ENCODE measurements around the gene DENND6A. TPM values are rescaled to one million over a fixed set of nuclear protein-coding genes. Genes with fewer than 3 reads are reported as not detected.
"Not testable (repeated sequence)": the region's sequence is repeated elsewhere in the genome, so short reads cannot be mapped to it uniquely, and the experiment has no call there.

The DENND6A gene
- total RNA-seq, 1 donor, result 136 TPM

DNA sequence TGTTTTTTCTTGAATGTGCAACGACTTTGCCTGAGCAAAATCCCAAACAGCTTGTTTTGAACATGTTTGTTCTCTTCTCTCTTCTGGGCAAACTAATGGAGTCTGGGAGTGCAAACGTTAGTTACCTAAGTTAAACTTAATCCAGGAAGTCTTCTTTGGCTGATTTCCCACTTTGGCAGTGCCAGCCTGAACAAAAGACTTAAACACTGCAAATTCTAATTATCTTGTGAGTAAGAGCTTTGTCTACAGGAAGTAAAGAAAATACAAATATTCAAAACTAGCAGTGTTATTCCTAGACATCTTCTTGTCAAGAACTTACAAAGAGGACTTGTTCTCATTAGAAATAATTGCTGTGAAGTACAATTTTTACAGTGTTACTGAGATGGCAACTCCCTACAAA, 16.7 kb upstream of the DENND6A start:
- H3K4me1 ChIP-seq (ENCODE audit: insufficient read depth, low read length), result no peaks in the 10 kb centered on the region
- no peaks in the 10 kb centered on the region for H3K9me3 ChIP-seq (ENCODE audit: low read depth, low read length)
- no peaks in the 10 kb centered on the region for H3K27me3 ChIP-seq (ENCODE audit: insufficient read depth, low read length)
- H3K4me3 ChIP-seq (ENCODE audit: low read length), result no peak overlapping the region

DNA sequence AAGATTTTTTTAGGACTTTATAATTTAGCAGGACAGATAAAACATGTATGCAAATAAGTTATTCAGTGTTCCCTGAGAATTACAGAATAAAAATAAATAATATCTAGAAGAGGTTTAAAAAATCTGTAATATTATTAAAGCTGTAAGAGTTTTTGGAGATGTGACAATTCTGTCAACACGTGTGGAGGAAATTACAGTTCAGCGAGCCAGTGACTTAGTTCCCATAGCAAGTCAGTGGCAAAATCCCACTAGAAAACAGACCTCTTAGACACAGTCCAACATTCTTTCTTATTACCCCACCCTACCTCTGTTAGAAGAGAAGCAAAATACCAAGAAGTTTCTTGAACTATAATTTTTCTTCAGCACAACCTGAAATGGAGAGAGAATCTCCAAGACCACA, 16.2 kb upstream of the DENND6A start:
- no peaks in the 10 kb centered on the region for H3K27me3 ChIP-seq (ENCODE audit: insufficient read depth, low read length)

DNA sequence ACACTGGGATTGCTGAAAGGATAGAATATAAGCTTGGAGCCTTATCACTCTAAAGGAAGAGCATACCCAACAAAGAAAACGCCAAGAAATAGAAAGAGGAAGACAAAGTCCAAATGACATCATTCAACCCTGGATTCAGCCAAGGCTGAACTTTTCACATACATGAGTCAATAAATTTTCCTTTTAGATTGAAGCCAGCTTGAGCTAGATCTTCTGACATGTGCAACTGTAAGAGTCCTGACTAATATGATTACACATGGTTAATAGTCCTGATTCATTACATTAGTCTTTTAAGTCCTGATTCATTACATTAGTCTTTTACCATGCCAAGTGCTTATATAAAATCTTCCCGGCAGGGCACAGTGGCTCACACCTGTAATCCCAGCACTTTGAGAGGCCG, 13.6 kb upstream of the DENND6A start:
- no peaks in the 10 kb centered on the region for H3K27me3 ChIP-seq (ENCODE audit: insufficient read depth, low read length)
- no peaks in the 10 kb centered on the region for H3K4me1 ChIP-seq (ENCODE audit: insufficient read depth, low read length)
- H3K9me3 ChIP-seq (ENCODE audit: low read depth, low read length), result no peaks in the 10 kb centered on the region
- H3K4me3 ChIP-seq (ENCODE audit: low read length), result no peak overlapping the region

More for the DNA sequence above, 16.2 kb upstream of the DENND6A start:
- no peak overlapping the region for H3K4me3 ChIP-seq (ENCODE audit: low read length)
- no peaks in the 10 kb centered on the region for H3K4me1 ChIP-seq (ENCODE audit: insufficient read depth, low read length)
- no peaks in the 10 kb centered on the region for H3K9me3 ChIP-seq (ENCODE audit: low read depth, low read length)

DNA sequence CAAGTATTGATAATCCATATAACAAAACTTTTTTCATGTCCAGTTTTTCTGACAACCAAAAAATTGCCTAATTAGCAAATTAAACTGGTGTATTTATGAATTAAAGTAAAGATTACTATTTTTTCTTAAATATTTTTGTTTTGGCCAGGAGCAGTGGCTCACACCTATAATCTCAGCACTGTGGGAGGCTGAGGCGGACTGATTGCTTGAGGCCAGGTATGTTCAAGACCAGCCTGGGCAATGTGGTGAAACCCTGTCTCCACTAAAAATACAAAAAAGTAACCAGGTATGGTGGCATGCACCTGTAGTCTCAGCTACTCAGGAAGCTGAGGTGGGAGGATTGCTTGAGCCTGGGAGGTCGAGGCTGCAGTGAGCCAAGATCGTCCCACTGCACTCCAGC, 12.5 kb upstream of the DENND6A start:
- H3K9me3 ChIP-seq (ENCODE audit: low read depth, low read length); H3K4me3 ChIP-seq (ENCODE audit: low read length); H3K4me1 ChIP-seq (ENCODE audit: insufficient read depth, low read length); H3K27me3 ChIP-seq (ENCODE audit: insufficient read depth, low read length): not testable (repeated sequence)

DNA sequence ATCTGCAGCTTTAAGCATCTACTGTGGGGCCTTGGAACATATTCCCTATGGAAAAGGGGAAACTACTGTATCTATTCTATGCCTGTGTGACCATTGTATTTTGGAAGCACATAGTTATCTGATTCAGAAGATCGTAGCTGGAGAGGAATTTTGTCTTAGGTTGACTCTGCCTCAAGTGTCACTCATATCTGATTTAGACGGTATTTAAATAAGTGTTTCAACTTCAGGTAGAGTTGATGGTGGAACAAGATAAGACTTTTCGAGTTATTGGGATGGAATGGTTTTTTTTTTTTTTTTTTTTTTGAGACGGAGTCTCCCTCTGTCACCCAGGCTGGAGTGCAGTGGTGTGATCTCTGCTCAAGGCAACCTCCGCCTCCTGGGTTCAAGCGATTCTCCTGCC, 8.9 kb upstream of the DENND6A start:
- Histone ChIP-seq H3K4me3 (ENCODE audit: low read length) (no peak overlapping the region), H3K27me3 (ENCODE audit: insufficient read depth, low read length) (no peaks in the 10 kb centered on the region), H3K9me3 (ENCODE audit: low read depth, low read length) (no peaks in the 10 kb centered on the region), H3K4me1 (ENCODE audit: insufficient read depth, low read length) (no peaks in the 10 kb centered on the region)

DNA sequence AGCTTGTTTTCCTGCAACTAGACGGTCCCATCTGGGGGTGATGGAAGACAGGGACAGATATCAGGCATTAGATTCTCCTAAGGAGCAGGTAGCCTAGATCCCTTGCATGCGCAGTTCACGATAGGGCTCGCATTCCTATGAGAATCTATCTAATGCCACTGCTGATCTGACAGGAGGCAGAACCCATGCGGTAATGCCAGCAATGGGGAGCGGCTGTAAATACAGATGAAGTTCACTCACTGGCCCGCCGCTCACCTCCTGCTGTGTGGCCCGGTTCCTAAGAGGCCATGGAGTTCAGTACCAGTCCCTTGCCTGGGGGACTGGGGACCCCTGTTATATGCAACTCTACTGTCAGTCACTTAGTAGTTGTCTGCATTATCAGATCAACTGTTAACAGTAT, 7.9 kb upstream of the DENND6A start:
- no peaks in the 10 kb centered on the region for H3K4me1 ChIP-seq (ENCODE audit: insufficient read depth, low read length)
- no peaks in the 10 kb centered on the region for H3K27me3 ChIP-seq (ENCODE audit: insufficient read depth, low read length)
- no peak overlapping the region for H3K4me3 ChIP-seq (ENCODE audit: low read length)
- no peaks in the 10 kb centered on the region for H3K9me3 ChIP-seq (ENCODE audit: low read depth, low read length)

DNA sequence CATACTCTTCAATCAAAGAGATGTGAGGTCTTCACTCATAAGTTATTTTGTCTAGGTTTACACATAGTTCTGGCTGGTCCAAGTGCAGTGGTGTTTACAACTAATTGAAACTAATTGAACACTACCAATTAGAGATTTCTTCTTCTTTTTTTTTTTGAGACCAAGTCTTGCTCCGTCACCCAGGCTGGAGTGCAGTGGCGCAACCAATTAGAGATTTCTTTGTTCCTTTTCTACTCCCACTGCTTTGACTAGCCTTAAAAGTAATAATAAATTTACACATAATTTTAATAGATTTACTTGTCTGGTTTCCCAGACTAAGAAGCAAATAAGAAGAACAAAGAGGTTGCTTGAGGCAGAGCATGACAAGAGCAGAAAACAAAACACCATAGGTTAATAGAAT, 6.7 kb upstream of the DENND6A start:
- no peak overlapping the region for H3K4me3 ChIP-seq (ENCODE audit: low read length)
- H3K9me3 ChIP-seq (ENCODE audit: low read depth, low read length), result no peaks in the 10 kb centered on the region
- no peaks in the 10 kb centered on the region for H3K27me3 ChIP-seq (ENCODE audit: insufficient read depth, low read length)
- H3K4me1 ChIP-seq (ENCODE audit: insufficient read depth, low read length), result no peaks in the 10 kb centered on the region

DNA sequence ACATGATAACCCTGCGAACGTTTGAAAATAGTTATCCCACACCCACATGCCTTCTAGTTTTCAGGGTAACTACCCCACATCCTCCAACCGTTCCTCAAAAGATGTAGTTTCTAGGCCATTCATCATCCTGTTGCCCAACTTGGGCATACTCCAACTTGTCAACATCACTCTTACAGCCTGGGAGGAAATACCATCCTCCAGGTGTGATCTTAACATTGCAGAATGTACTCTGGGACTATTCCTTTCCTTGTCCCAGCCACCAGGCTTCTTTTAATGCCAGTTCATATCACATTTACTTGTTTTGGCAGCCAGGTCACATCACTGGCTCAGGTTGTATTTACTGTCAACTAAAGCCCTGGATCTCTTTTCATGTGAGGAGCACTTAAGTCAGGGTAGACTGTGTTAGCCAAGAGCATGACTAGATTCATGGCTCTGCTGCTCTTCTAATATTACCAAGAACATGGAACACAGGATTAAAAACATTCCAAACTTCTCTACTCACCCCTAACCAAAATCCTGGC, 4.0 kb upstream of the DENND6A start:
- no peaks in the 10 kb centered on the region for H3K27me3 ChIP-seq (ENCODE audit: insufficient read depth, low read length)

DNA sequence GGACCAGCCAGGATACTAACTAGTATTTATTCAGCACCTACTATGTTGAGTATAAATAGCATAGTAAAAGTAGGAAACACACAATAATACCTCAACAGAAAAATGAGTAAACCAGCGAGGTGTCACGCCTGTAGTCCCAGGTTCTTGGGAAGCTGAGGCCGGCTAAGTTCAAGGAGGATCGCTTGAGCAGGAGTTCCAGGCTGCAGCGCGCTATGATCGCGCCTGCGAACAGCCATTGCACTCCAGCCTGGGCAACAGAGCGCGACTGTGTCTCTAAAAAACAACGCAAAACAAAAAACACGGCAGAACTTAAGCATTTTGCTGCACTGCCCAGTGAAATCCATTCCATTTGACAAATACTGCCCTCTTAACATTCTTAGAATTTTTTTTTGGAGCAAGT, 1.3 kb upstream of the DENND6A start:
- no peaks in the 10 kb centered on the region for H3K9me3 ChIP-seq (ENCODE audit: low read depth, low read length)
- H3K4me3 ChIP-seq (ENCODE audit: low read length), result no peak overlapping the region
- H3K27me3 ChIP-seq (ENCODE audit: insufficient read depth, low read length), result no peaks in the 10 kb centered on the region
- peaks cover 32% of the 10 kb centered on the region for H3K4me1 ChIP-seq (ENCODE audit: insufficient read depth, low read length)

More for the DNA sequence above, 4.0 kb upstream of the DENND6A start:
- Histone ChIP-seq H3K4me3 (ENCODE audit: low read length) (no peak overlapping the region), H3K4me1 (ENCODE audit: insufficient read depth, low read length) (peaks cover 5% of the 10 kb centered on the region), H3K9me3 (ENCODE audit: low read depth, low read length) (no peaks in the 10 kb centered on the region)

DNA sequence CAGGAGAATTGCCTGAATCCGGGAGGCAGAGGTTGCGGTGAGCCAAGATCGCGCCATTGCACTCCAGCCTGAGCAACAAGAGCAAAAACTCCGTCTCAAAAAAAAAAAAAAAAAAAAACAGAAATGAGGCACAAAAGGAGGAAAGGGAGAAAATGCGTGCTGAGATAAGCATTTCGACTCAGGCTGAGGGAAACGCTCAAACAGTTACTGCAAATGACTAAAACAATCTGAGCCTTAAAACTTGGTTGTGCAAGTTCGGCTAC, 813 bp downstream of the DENND6A start:
- Histone ChIP-seq H3K4me1 (ENCODE audit: insufficient read depth, low read length) (peaks cover 52% of the 10 kb centered on the region), H3K4me3 (ENCODE audit: low read length) (peak overlapping the region; percentile 84)
- H3K27me3 ChIP-seq (ENCODE audit: insufficient read depth, low read length); H3K9me3 ChIP-seq (ENCODE audit: low read depth, low read length): not testable (repeated sequence)

DNA sequence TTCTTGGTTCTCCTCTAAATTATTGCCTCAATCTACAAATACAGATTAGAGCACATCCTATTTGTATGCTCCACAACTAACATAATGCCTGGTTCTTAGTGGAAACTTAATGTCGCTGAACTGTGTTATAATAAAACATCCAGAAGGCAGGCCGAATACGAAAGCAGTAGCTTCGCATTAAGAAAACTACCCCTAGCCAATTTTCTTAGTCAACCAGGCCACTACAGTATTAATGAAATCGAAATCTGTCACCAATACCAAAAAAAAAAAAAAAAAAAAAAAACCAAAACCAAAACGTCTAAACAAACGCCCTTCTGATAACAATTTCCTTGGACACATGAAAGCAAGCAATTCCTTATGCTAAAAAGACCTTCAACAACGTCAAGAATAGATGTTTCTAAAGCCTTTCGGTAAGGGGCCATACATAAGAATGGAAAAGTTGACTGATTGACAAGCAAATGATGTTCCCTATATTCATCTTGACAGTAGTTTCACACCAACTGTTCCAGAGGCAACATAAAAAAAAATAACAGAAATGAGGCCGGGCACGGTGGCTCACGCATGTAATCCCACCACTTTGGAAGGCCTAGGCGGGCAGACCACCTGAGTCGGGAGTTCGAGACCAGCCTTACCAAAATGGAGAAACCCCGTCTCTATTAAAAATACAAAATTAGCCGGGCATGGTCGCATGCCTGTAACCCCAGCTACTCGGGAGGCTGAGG, 1.3 kb downstream of the DENND6A start:
- Histone ChIP-seq H3K4me1 (ENCODE audit: insufficient read depth, low read length) (peaks cover 57% of the 10 kb centered on the region), H3K4me3 (ENCODE audit: low read length) (peak overlapping the region; percentile 84), H3K9me3 (ENCODE audit: low read depth, low read length) (no peaks in the 10 kb centered on the region), H3K27me3 (ENCODE audit: insufficient read depth, low read length) (no peaks in the 10 kb centered on the region)

DNA sequence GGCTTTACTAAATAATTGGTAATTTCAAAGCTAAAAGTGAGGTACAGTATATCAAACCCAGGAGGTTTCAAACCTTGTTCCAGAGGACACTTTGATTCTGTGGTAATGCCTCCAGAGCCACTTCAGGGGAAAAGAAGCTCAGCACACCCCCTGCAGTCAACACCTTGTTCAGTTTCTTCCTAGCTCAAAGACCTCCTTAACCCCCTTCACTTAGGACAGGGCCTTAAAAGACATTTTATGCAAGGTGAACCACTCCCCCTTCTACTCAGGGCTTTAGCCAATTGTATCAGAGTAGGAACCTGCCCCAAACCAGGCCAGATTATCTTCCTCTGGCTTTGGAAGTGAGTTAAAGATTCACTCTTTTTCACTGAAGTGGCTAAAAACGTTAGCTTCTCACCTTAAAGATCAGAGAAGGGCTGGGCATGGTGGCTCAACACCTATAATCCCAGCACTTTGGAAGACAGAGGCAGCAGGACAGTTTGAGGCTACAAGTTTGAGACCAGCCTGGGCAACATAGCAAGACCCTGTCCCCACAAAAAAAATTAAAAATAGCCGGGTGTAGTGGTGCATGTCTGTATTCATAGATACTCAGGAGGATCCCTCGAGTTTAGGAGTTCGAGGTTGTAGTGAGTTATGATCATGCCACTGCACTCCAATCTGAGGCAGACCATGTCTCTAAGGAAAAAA, 3.4 kb downstream of the DENND6A start:
- no peak overlapping the region for H3K4me3 ChIP-seq (ENCODE audit: low read length)
- H3K27me3 ChIP-seq (ENCODE audit: insufficient read depth, low read length), result no peaks in the 10 kb centered on the region
- H3K9me3 ChIP-seq (ENCODE audit: low read depth, low read length), result no peaks in the 10 kb centered on the region
- H3K4me1 ChIP-seq (ENCODE audit: insufficient read depth, low read length), result peaks cover 57% of the 10 kb centered on the region

DNA sequence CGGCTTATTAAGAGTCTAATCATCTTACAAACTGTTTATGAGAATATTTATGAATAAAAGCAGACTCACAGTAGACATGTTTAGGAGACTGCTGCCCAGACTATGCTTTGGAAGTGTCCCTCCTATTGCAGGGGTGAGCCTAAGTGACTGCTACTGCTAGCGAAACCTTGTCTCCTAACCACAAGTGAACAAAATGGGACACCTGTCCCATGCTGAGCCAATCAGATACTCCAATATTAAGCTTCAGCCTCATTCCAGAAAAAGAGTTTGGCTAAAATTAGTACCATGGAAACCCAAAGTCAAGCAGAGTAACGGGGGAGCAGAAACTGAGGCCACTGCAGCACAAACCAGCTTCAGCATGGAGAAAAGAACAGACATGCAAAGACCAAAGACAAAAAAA, 4.6 kb downstream of the DENND6A start:
- no peak overlapping the region for H3K4me3 ChIP-seq (ENCODE audit: low read length)
- no peaks in the 10 kb centered on the region for H3K9me3 ChIP-seq (ENCODE audit: low read depth, low read length)
- no peaks in the 10 kb centered on the region for H3K27me3 ChIP-seq (ENCODE audit: insufficient read depth, low read length)
- H3K4me1 ChIP-seq (ENCODE audit: insufficient read depth, low read length), result peaks cover 55% of the 10 kb centered on the region

DNA sequence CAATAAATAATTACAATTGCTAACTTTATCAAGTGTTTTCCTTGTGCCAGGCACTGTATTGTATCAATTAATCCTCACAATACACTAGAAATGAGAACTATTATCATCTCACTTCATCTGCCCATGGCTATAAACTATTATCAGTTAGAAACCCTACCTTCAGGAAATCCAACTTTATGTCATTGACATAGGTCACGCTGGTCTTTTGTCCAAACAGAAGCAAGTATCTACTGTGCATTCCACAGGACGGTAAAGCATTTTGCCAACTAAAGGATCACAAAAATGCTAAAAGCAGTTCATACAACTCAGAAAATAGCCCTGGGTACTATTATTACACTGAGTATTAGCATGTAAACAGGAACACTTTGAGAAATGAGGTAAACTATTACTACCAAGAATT, 9.6 kb downstream of the DENND6A start:
- Histone ChIP-seq H3K27me3 (ENCODE audit: insufficient read depth, low read length) (no peaks in the 10 kb centered on the region), H3K4me1 (ENCODE audit: insufficient read depth, low read length) (peaks cover 38% of the 10 kb centered on the region), H3K4me3 (ENCODE audit: low read length) (no peak overlapping the region), H3K9me3 (ENCODE audit: low read depth, low read length) (no peaks in the 10 kb centered on the region)

DNA sequence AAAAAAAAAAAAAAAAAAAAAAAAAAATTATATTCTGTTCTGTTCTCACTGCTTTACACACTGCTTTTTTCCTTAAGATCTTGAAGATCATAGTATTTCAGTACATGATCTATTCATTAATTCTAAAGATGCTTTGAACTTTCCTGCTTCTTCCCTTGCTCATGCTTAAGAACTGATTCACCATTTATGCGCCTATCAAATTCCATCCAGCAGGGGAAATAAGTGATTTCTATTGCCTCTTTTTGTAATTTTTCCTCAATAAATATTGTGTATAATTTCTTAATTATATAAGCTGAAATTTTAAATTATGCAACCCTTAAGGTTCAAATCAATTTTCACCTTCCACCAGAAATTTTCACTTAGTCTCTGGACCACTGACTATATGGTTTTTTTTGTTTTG, 10.6 kb downstream of the DENND6A start:
- Histone ChIP-seq H3K27me3 (ENCODE audit: insufficient read depth, low read length) (no peaks in the 10 kb centered on the region), H3K9me3 (ENCODE audit: low read depth, low read length) (no peaks in the 10 kb centered on the region), H3K4me1 (ENCODE audit: insufficient read depth, low read length) (peaks cover 28% of the 10 kb centered on the region), H3K4me3 (ENCODE audit: low read length) (no peak overlapping the region)

DNA sequence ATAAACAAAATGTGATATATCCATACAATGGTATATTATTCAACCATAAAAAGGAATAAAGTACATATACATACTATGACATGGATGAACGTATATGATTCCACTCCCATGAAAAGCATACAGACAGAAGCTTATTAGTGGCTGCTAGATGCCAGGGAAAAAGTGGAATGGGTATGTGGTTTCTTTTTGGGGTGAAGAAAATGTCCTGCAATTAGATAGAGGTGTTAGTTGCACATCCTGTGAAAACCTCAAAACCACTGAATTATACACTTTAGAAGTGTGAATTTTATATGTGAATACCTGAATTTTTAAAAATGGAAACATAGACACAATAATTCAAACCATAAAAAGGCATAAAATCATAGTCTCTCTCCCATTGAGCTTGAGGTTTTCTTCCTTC, 11.2 kb downstream of the DENND6A start:
- Histone ChIP-seq H3K4me1 (ENCODE audit: insufficient read depth, low read length) (peaks cover 22% of the 10 kb centered on the region), H3K27me3 (ENCODE audit: insufficient read depth, low read length) (no peaks in the 10 kb centered on the region), H3K9me3 (ENCODE audit: low read depth, low read length) (no peaks in the 10 kb centered on the region), H3K4me3 (ENCODE audit: low read length) (no peak overlapping the region)

Measured in mononuclear cell (primary cell).